ENCODE data around the gene BOK.

DNA sequence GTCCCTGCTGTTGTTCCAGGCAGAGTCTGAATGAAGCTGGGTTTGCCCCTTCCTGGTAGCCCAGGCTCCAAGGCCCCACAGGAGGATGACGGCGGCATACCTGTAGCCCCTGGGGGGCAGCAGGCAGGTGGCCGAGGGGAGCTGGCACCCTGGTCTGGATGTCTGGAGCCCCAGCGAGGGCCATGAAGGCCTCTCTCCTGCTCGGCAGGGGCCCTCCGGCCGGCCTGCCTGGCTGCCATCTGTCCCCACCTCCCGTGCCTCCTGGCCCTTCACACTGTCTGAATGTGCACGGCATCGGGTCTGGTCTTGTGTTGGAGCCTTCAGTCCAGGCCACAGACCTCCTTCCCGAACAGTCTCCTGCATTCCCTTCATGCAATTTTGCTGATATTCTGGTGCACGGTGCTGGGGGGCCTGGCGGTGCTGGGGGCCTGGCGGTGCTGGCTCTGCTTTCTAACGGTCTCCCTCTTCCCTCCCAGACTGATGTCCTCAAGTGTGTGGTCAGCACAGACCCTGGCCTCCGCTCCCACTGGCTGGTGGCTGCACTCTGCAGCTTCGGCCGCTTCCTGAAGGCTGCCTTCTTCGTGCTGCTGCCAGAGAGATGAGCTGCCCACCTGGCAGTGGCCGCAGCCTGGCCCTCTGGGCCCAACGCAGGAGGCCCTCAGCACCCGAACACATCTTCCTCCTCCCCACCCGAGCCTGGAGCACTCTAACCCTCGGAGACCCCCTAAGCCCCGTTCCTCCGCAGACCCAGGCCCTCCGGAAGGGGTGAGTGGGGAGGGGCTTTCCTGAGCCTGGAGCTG is 13.5 kb downstream of the BOK start:
- TF ChIP-seq EZH2 (IDR thresholded peaks at IDR 0.05; ENCODE audit: low read length, unreplicated experiment): no peak
- TF ChIP-seq, protein P1, sequence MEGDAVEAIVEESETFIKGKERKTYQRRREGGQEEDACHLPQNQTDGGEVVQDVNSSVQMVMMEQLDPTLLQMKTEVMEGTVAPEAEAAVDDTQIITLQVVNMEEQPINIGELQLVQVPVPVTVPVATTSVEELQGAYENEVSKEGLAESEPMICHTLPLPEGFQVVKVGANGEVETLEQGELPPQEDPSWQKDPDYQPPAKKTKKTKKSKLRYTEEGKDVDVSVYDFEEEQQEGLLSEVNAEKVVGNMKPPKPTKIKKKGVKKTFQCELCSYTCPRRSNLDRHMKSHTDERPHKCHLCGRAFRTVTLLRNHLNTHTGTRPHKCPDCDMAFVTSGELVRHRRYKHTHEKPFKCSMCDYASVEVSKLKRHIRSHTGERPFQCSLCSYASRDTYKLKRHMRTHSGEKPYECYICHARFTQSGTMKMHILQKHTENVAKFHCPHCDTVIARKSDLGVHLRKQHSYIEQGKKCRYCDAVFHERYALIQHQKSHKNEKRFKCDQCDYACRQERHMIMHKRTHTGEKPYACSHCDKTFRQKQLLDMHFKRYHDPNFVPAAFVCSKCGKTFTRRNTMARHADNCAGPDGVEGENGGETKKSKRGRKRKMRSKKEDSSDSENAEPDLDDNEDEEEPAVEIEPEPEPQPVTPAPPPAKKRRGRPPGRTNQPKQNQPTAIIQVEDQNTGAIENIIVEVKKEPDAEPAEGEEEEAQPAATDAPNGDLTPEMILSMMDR (conservative IDR thresholded peaks at IDR 0.05; ENCODE audit: low read depth, low read length): no peak

Data from PC-3 (cell line).